Measurements from ENCODE around the gene TSNAX.
"Not testable (repeated sequence)": the region's sequence is repeated elsewhere in the genome, so short reads cannot be mapped to it uniquely, and the experiment has no call there.

DNA sequence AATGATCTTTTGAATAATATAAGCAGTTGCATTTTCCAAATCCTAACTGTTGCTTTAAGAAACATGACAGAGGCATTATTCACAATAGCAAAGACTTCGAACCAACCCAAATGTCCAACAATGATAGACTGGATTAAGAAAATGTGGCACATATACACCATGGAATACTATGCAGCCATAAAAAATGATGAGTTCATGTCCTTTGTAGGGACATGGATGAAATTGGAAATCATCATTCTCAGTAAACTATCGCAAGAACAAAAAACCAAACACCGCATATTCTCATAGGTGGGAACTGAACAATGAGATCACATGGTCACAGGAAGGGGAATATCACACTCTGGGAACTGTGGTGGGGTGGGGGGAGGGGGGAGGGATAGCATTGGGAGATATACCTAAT, 41.8 kb downstream of the TSNAX start:
- TF ChIP-seq, protein P1, sequence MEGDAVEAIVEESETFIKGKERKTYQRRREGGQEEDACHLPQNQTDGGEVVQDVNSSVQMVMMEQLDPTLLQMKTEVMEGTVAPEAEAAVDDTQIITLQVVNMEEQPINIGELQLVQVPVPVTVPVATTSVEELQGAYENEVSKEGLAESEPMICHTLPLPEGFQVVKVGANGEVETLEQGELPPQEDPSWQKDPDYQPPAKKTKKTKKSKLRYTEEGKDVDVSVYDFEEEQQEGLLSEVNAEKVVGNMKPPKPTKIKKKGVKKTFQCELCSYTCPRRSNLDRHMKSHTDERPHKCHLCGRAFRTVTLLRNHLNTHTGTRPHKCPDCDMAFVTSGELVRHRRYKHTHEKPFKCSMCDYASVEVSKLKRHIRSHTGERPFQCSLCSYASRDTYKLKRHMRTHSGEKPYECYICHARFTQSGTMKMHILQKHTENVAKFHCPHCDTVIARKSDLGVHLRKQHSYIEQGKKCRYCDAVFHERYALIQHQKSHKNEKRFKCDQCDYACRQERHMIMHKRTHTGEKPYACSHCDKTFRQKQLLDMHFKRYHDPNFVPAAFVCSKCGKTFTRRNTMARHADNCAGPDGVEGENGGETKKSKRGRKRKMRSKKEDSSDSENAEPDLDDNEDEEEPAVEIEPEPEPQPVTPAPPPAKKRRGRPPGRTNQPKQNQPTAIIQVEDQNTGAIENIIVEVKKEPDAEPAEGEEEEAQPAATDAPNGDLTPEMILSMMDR (IDR thresholded peaks at IDR 0.05), result not testable (repeated sequence)
- TF ChIP-seq ZFX (IDR thresholded peaks at IDR 0.05; ENCODE audit: borderline replicate concordance), result not testable (repeated sequence)

Measured in 22Rv1 (cell line).